Tibial nerve (tissue), 4 donors: ENCODE measurements around the gene ERC2.

Source experiments
- CTCF ChIP-seq, 5 experiments: fragments of 200-600 bp in 3 of 5; fragments of 450-650 bp in 2 of 5; sonication (generic) in 3 of 5; IDR thresholded peaks; one replicate each; pipeline ENCODE4 v1.5.1; 2016 to 2019; ENCODE audit warnings: antibody characterized with exemption in 5 of 5, mild to moderate bottlenecking in 3 of 5, moderate library complexity in 2 of 5
- EP300 ChIP-seq, 2 donors: sonication (generic); formaldehyde crosslinking; IDR thresholded peaks; one replicate each; pipeline ENCODE4 v1.6.1; 2017; ENCODE audit warnings: antibody characterized with exemption in 2 of 2, mild to moderate bottlenecking in 1 of 2
- POLR2A ChIP-seq, 2 donors: fragments of 450-650 bp; IDR thresholded peaks; one replicate each; pipeline ENCODE4 v1.6.1; 2017; ENCODE audit warnings: antibody characterized with exemption in 2 of 2, mild to moderate bottlenecking in 2 of 2, moderate library complexity in 2 of 2

DNA sequence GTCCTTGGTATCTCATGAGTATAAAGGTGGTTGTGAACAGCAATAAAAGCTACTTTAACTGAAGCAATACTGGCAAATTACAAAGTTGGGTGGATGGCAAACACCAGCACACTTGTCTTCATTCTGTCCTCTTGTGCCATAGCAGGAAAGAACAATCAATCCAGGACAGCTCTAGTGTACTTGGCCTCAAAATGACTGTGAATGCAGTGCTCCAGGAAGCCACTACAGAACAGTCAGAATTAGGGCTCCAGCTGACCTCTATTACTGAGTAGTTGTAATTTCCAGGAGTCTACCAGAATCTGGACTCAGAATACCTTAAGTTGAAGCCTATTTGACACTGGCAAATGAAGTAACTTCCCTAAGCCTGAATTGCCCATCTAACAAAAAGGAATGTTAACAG is 642.2 kb downstream of the ERC2 start:
- TF ChIP-seq POLR2A (IDR thresholded peaks at IDR 0.05) (no peak), CTCF (IDR thresholded peaks at IDR 0.05) (no peak), EP300 (IDR thresholded peaks at IDR 0.05) (no peak)
